Globus pallidus (tissue), 1 donor: ENCODE data around the gene PTGES2.
"Not testable (repeated sequence)": the region's sequence is repeated elsewhere in the genome, so short reads cannot be mapped to it uniquely, and the experiment has no call there.

Source experiments
- DNase-seq: peaks from one replicate; pipeline ENCODE4 v3.0.0-alpha.2; 2015; ENCODE audit warnings: low spot score

PTGES2 gene

GRCh38 chr9:128087262-128087661, 40.3 kb downstream of the PTGES2 start:
- DNase-seq = no peak

- no peak for DNase-seq
Observed at GRCh38 chr9:128085943-128086342, 41.6 kb downstream of the PTGES2 start.

- no peak for DNase-seq
Observed at GRCh38 chr9:128084746-128085145, 42.8 kb downstream of the PTGES2 start.

GRCh38 chr9:128082151-128082550, 45.4 kb downstream of the PTGES2 start:
- no peak for DNase-seq

GRCh38 chr9:128081056-128081455, 46.5 kb downstream of the PTGES2 start:
- DNase-seq = no peak

- DNase-seq = no peak
Observed at GRCh38 chr9:128080206-128080605, 47.3 kb downstream of the PTGES2 start.

- no peak for DNase-seq
Observed at GRCh38 chr9:128078504-128079434, 48.8 kb downstream of the PTGES2 start.

GRCh38 chr9:128077847-128078503, 49.6 kb downstream of the PTGES2 start:
- no peak for DNase-seq

GRCh38 chr9:128073253-128073886, 54.2 kb downstream of the PTGES2 start:
- no peak for DNase-seq

- DNase-seq = peak; percentile 75
Observed at GRCh38 chr9:128072144-128073021, 55.1 kb downstream of the PTGES2 start.

GRCh38 chr9:128071475-128071874, 56.1 kb downstream of the PTGES2 start:
- DNase-seq = not testable (repeated sequence)

GRCh38 chr9:128070874-128071273, 56.7 kb downstream of the PTGES2 start:
- DNase-seq = no peak
